GM12801 (cell line): ENCODE measurements around the gene ZNF584.

Experiments used
- TF ChIP-seq, protein P1 (sequence below): IDR thresholded peaks from one replicate; pipeline ENCODE4 v1.5.1; 2011; ENCODE audit warnings: control low read depth; ENCODE audit not compliant: insufficient read length; ENCODE audit errors: extremely low read depth

Gene ZNF584

DNA sequence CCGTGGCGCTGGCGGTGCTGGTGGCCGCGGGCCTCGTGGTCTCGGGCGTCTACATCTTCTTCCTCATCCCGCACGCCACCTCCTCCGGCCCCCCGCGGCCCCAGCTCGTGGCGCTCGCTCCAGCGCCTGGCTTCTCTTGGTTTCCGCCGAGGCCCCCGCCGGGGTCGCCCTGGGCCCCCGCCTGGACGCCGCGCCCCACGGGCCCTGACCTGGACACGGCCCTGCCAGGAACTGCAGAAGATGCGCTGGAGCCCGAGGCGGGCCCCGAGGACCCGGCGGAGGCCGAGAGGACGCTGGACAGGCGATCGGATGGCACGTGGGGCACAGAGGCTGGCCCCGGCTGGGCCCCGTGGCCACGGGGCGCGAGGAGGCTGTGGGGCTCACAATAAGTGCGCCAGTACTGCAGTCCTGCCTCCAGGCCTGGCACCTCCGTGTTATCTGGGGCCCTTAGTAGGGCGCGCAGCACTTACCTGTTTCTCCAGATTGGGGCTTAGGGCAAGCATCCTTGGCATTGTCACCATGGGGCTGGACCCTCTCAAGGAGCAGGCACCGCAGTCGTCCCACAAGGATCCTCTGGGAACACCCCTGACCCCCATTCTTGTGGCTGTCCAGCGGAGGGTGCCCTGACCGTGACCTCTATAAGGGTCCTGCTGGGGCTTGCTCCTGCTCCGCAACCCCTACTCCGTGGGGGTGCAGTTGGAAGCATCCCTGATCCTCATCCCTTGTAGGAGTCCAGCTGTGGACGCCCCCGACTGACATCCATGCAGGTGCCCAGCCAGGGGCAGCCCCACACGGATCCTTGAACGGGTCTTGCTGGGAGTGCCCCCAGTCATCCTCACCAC, 11.5 kb upstream of the ZNF584 start:
- TF ChIP-seq, protein P1, sequence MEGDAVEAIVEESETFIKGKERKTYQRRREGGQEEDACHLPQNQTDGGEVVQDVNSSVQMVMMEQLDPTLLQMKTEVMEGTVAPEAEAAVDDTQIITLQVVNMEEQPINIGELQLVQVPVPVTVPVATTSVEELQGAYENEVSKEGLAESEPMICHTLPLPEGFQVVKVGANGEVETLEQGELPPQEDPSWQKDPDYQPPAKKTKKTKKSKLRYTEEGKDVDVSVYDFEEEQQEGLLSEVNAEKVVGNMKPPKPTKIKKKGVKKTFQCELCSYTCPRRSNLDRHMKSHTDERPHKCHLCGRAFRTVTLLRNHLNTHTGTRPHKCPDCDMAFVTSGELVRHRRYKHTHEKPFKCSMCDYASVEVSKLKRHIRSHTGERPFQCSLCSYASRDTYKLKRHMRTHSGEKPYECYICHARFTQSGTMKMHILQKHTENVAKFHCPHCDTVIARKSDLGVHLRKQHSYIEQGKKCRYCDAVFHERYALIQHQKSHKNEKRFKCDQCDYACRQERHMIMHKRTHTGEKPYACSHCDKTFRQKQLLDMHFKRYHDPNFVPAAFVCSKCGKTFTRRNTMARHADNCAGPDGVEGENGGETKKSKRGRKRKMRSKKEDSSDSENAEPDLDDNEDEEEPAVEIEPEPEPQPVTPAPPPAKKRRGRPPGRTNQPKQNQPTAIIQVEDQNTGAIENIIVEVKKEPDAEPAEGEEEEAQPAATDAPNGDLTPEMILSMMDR, result no peak

DNA sequence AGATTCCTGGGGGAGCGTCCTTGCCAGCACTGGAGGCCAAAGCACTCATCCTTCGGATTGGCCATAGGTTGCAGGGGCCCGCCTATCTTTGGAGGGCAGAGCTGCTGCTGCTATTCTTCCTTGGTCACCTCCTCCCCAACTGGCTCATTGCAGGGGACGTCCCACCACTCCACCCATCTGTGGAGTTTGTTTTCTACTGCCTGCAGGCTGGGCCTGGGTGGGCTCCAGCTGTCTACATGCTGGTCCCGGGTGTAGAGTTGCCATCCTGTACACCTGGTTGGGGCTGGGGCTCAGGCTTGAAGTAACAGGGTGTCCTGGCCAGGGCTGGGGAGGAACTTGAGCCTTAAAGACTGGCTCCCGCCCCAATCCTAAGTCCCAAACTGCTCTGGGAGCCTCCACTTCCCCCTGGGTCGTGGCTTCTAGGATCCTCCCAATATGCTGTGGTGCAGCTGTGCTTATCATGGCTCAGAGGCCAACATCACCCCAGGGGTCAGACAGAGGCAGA, 10.9 kb upstream of the ZNF584 start:
- TF ChIP-seq, protein P1, result no peak

DNA sequence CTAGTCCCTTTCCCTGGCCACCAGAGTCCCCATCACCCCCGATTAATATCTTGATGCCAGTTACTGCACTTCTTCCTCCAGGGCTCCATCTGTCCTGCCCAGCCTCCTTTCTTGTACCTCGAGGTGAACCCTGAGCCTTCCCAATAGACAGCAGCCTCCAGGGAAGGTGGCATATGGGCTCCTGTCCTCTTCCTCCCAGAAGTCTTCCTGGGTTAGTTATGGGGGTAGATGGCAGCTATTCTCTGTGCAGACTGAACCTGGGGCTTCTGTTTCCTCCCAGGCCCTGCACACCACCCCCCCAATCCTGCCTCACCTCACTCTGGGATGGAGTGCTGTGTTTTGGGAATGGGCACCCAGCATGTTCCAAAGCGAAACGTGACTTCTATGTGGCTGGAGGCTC, 10.4 kb upstream of the ZNF584 start:
- TF ChIP-seq, protein P1, result no peak

DNA sequence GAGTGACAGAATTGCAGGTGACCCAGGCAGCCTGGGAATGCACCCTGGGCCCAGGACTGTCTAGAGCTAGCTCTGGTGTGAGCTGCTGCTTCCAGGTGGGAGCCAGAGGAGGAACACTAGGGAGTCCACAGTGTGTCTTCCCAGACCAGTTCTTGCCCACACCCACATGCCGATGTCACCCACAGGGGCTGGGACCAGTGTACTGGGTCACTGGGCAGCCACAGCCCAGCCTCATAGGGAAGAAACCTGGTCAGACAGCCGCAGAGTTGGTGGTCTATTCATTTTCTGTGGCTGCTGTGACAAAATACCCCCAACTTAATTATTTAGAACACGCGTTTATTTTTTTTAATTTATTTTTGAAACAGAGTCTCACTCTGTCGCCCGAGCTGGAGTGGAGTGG, 9.9 kb upstream of the ZNF584 start:
- TF ChIP-seq, protein P1, result no peak

DNA sequence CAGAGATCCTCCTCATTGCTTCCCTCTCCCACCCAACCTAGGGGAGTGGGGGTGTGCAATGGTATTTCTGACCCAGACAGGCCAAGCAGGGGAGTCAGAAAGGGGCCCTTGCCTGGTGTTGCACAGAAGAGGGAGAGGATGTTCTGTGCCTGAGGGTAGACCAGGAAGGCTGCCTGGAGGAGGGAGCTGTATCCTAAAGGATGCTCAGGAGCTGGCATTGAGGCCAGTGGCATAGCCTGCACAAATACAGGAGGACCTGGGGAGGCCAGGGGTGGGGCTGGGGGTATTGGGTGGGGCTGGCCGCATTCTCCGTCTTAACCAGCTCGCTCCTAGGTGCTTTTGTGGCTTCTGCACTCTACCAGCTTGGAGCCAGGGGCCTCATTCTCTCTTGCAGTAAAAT, 8.5 kb upstream of the ZNF584 start:
- TF ChIP-seq, protein P1, result no peak

DNA sequence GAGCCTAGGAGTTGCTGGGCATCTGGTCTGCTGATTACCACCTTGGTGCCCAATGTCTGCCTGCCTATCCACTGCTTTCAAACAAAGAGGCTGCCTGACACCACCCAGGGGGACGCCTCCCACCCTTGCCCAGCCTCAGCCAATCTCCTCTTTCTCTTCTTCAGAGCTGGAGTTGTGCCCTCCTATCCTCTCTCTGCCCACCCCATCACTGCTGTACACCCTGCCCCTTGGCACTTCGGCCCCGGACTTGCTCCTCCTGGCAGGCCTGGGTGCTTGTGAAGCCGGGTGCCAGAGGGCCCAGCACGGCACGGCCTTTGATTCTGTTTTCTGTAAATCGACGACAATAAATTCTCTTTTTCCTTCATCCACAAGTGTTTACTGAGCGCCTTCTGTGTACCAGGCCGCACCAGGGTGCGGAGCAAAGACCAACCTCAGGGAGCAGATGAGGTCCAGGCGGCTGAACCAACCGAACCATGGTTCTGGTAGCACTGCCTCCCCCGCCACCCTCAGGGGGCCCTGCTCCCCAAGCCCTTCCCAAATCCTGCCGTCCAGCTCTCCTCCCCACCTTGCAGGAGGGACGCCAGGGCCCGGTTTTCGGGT, 8.0 kb upstream of the ZNF584 start:
- TF ChIP-seq, protein P1, result no peak

DNA sequence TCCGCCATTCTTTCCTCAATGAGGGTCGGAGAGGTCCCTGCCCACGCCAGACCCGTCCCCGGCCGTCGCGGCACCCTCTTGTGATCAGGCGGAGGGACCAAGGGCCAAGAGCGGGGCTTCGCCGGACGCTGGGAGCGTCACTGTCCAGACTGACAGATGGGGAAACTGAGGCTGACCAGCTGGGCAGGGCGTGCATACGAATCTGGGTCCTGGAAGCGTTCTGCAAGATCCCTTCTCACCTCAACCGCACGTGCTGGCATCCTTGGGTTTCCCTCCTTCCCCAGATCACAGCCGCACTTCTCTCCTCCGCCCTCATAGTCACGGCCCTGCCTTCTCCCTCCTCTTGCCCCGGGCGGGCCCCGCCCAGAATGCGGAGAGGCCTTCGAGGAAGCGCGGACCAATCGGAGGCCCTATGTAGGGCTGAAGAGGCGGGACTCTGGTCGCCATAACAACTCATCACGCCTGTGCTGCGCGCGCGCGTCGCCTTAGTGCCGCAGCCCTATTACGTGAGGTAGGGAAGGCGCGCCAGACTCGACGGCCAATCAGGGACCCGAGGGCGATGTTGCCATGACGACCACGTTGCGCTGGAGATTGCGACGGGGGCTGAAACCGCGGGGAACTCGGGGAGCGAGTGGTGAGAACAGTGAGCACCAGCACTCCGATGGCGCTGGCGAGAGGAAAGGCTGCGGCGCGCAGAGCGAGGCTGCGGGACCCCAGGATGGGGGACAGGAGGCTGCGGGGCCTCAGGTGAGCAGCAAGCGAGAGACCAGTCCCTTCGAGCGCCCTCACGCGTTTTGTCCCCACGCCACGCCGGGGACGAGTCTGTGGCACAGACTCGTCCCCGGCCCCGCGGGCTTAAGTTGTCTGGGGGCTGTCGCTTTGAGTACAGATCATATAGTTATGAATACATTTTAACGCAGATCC, 7.3 kb upstream of the ZNF584 start:
- TF ChIP-seq, protein P1, result no peak
